Activated CD4-positive, CD25-positive, alpha-beta regulatory T cell (primary cell): ENCODE measurements around the gene RNASE11.
"Not testable (repeated sequence)": the region's sequence is repeated elsewhere in the genome, so short reads cannot be mapped to it uniquely, and the experiment has no call there.

ENCODE experiments used
- DNase-seq, 4 experiments: peaks; one replicate each; lab custom pipeline; 2025; lab: John Stamatoyannopoulos, UW

RNASE11 gene

GRCh38 chr14:20580242-20580641 is 7.6 kb downstream of the RNASE11 start:
- DNase-seq: no peak

GRCh38 chr14:20578784-20579502 is 8.9 kb downstream of the RNASE11 start:
- DNase-seq: no peak

- DNase-seq: no peak
These were observed 9.5 kb downstream of the RNASE11 start for GRCh38 chr14:20578325-20578724.

GRCh38 chr14:20572382-20572990 is 15.3 kb downstream of the RNASE11 start:
- DNase-seq: not testable (repeated sequence)

GRCh38 chr14:20570720-20571119 is 17.1 kb downstream of the RNASE11 start:
- DNase-seq: not testable (repeated sequence)

DNA sequence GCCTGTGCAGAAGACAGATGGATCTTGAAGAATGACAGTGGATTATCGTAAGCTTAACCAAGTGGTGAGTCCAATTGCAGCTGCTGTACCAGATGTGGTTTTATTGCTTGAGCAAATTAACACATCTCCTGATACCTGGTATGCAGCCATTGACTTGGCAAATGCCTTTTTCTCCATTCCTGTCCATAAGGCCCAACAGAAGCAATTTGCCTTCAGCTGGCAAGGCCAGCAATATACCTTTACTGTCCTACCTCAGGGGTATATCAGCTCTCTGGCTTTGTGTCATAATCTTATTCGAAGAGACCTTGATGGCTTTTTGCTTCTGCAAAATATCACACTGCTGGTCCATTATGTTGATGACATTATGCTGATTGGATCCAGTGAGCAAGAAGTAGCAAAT is 17.9 kb downstream of the RNASE11 start:
- DNase-seq: not testable (repeated sequence)

- DNase-seq: no peak
These were observed 18.7 kb downstream of the RNASE11 start for GRCh38 chr14:20569066-20569465.

DNA sequence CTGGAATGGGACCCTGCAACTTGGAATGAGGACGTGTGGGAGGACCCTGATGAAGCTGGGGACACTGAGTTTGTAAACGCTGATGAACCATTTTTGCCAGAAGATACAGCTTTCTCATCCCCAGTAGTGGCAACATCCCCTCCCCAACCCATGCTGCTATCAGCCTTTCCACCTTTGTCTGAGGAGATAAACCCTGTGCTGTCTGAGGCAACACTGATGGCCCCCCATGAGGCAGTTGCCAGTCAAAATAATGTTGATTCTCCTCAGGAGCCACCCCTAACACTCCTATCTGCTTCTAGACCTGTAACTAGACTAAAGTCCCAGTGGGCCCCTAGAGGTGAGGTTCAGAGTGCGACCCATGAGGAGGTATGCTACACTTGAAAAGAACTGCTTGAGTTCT is 19.4 kb downstream of the RNASE11 start:
- no peak for DNase-seq

DNA sequence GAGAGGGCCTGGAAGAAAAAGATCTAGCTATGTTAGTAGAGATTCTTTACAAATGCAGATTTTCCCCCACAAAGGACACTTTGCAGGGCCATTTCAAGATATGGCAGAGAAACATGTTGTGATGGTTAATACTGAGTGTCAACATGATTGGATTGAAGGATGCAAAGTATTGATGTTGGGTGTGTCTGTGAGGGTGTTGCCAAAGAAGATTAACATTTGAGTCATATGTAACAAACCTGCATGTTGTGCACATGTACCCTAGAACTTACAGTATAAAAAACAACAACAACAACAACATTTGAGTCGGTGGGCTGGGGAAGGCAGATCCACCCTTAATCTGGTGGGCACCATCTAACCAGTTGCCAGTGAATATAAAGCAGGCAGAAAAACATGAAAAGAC is 20.6 kb downstream of the RNASE11 start:
- not testable (repeated sequence) for DNase-seq

DNA sequence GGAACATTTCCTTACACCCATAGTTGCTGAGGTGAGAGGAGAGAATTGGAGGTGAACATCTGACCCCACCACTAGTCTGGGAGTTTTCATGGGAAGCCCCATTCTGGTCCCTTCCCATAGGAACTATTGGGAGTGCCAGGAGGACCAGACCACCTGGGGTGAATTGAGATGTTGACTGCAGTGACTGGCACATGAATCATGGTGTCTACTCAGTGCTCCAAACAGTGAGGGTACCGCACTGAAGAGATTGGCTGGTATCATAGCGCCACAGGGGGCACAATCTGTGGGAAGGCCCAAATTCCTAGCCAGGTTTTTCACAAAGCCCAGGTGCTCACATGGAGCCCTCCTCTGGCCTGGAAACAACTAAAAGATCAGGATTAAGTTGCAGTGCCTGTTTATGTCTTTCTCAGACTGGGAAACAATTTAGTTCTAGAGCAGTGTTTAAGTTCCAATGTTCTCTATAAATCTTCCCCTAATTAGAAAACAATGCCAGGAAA is 23.3 kb downstream of the RNASE11 start:
- no peak for DNase-seq

DNA sequence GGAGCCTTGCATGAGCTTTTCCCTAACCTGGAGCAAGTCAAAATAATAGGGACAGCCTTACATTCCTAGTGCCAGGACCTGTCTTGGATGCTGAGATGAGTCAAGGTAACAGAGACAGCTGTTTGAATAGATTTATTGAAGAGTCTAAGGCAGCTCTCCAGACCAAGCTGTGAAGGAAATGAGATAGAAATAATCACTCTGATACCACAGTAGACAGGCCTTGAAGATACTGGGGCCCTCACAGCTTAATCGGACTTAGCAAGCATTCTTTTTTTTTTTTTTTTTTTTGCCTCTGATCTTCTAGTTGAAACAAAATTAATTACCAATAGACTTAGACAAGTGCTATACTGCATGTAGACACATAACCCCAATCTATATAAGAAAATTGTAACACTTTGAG is 23.8 kb downstream of the RNASE11 start:
- DNase-seq: no peak

DNA sequence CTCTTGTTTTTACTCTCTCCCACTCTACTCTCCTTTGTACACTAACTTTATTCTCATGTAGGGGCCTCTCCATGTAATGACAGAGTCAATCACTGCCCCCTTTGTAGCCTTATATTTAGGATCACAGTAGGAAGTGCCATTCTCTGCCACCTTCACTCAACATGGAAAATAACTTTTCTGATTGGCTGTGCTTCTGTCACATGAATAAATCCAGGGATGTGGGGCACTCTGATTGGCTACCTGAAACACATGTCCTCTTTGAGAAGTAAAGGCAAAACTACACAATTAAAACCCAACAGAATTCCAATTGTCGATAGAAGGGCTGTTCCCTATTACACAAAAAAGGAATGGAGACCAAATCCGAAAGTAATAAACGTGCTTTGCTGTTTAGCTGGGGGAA is 26.8 kb downstream of the RNASE11 start, which contains the start of gene RNASE9:
Gene RNASE9 (minus strand): TSS at position 87 of the 400 bp plus-strand sequence.
- DNase-seq: no peak

DNA sequence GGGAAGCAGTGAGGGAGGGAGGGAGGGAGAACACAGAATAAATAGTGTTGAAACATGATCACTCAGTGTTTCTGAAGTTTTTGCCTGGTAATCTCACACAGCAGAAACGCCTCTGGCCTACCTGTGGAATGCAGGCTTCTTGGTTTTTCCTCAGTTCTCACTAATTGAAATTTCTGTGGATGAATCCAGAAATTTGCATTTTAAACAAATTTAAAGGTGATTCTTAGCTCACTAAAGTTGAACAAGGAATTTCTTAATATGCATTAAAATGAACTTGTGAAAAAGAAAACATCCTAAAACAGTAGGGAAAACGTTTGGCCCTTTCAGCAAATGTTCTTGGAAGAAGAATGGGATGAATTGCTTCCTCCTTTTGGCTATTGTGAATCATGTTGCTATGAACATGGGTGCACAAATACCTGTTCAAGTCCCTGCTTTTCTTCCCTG is 28.3 kb downstream of the RNASE11 start:
- no peak for DNase-seq

DNA sequence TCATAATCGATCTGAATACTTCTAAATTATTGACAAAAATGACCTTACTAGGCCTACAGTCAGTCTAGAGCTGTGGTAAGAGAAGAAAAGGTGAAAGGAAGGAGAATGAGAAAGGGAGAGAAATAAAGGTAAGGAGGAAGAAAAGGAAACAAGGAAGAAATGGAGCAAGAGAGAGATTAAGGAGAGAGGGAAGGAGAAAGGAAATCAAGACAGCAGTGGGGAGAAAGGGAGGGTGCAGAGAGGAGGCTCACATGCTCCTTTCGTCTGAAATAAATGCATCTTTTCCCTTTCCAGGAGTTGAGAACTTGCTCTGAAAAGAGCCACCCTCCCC is 30.6 kb downstream of the RNASE11 start:
- no peak for DNase-seq

DNA sequence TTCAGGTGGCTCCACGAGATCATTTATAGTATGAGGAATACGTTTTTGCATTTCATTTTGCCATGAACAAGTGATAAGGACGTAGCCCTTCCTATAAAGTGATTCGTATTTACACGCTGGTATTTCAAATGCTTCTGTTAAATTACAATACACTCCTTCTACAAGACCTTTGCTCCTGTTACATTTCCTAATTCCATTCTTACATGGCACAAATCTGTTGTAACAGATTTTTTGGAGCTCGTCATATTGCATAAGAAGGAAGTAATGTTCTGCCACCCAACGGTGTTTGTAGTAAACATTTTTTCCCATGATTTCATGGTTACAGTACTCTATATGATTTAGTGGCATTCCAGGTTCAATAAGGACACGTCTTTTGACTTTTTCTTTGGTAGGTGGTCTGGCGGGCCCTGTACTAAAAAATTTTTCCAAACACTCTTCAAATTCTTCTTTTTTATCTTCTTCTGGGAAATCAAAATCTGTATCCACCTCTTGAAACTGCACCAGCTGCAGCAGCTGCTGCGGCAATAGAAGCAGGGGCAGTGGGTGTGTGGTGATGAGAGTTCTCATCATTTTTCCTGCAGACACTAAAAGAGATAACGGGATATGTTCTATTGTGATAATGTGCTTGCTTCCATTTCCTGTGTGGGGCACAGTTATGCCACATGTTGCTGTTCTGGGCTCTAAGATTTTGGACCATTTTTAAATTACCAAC is 31.1 kb downstream of the RNASE11 start:
- no peak for DNase-seq

DNA sequence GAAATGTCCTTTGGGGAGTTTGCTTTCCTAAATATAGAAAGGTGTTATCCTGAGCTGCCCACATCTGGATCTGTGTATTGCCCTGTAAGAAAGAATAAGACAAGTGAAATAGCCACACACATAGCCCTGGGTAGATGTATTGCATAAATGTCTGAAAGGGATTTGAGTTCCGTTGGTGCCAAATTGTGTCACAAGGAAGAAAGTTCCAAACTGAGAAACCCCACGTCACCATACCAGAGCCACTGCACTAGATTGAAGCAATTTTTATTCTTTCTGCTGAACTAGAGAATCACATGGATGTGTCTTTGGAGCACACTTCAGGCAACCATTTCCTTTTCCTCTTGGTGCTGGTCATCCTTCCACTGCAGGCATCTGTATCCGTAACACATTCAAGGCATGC is 32.0 kb downstream of the RNASE11 start:
- DNase-seq: no peak

GRCh38 chr14:20553024-20553423 is 34.8 kb downstream of the RNASE11 start:
- DNase-seq: no peak

DNA sequence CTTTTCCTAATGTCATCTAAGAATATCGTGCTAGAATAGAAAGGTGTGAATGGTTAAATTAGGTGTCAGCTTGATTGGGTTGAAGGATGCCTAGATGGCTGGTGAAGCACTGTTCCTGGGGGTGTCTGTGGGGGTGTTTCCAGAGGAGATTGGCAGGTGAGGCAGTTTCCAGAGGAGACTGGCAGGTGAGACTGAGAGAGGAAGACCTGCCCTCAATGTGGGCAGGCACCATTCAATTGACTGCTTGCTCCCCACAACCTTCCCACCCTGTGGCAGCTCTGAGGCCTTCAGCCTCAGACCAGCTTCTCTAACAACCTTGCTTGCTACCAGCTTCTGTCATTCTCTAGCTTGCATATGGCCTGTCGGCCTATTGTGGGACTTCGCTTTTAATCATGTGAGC is 36.2 kb downstream of the RNASE11 start:
- no peak for DNase-seq

DNA sequence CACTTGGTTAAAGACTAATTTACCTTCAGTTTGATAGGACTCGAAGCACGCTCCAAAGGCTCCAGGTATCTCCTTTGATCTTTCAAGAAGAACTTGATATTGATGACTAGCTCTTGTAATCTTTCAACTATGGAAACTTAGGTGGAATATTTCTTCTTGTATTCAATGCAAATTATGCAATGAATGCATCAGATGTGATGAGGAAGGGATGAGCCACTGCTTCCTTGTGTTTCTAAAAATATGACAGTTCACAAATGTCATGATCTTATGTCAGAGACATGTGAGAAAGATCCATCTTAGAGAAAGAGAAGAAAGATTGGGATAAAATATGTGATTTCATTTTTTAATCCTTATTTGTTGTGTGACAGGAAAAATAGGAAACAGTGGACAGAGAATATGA is 36.9 kb downstream of the RNASE11 start:
- DNase-seq: no peak

DNA sequence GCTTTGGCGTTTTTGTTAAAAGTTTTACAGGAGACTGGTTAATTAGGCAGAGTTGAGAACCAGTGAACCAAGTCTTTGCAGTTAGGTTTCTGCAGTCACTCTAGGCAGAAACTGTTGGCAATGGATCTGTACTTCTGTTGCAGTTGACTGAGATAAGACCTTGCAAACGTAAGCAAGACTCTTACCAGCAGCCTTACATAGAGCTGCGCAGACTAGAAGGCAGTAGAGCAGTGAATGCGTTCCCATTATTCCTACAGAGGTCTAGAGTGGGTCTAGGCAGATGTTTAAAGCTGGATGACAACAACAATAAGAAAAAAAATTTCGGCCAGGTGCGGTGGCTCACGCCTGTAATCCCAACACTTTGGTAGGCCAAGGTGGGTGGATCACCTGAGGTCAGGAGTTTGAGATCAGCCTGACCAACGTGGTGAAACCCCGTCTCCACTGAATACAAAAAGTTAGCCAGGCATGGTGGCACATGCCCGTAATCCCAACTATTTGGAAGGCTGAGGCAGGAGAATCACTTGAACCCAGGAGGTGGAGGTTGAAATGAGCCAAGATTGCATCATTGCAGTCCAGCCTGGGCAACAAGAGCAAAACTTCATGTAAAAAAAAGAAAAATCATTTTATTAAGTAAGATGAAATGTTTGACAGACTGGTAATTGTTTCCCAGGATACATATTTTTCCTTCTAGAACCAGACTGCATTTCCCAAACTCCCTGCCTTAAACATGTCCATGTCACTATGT is 39.2 kb downstream of the RNASE11 start:
- DNase-seq: no peak

GRCh38 chr14:20546877-20547276 is 40.9 kb downstream of the RNASE11 start:
- DNase-seq: no peak

- DNase-seq: no peak
These were observed 47.9 kb downstream of the RNASE11 start for GRCh38 chr14:20539906-20540305.
